Measurements from ENCODE around the gene REPIN1. TPM values are rescaled to one million over a fixed set of nuclear protein-coding genes. Genes with fewer than 3 reads are reported as not detected.

Gene REPIN1
- total and polyA plus RNA-seq, 9 of the 15 experiments (the other 6 are each of a cell fraction or from before 2014, with no cell fraction given), result 8.1 to 283 (median 94.3) TPM

GRCh38 chr7:150404172-150404804 lies 35.7 kb downstream of the REPIN1 start (continued):
- TF ChIP-seq JUNB (CRISPR knock-in tag; conservative IDR thresholded peaks at IDR 0.05) (no peak), HNRNPK (IDR thresholded peaks at IDR 0.05; ENCODE audit: low read depth, low read length, poor library complexity, severe bottlenecking) (no peak), MXI1 (IDR thresholded peaks at IDR 0.05; ENCODE audit: low read depth, low read length) (0 out of 2 replicates have a peak, but pooled peaks have one; percentile 31), SMC3 (conservative IDR thresholded peaks at IDR 0.05; ENCODE audit: insufficient read depth, low read depth, low read length) (no peak), FOXJ2 (tag; IDR thresholded peaks at IDR 0.05) (no peak), RUNX1 (IDR thresholded peaks at IDR 0.05; ENCODE audit: low read depth) (no peak), ZFP30 (CRISPR knock-in tag; IDR thresholded peaks at IDR 0.05; ENCODE audit: borderline replicate concordance) (no peak), ZC3H4 (CRISPR knock-in tag; IDR thresholded peaks at IDR 0.05; ENCODE audit: borderline replicate concordance) (no peak), RBM39 (optimal IDR thresholded peaks at IDR 0.05; ENCODE audit: low read depth, low read length) (peak; percentile 31), NR1H2 (CRISPR knock-in tag; IDR thresholded peaks at IDR 0.05) (no peak), ZNF589 (CRISPR knock-in tag; IDR thresholded peaks at IDR 0.05; ENCODE audit: low read depth) (no peak; the same call in 1 of the 2 replicates), ZFP1 (CRISPR knock-in tag; IDR thresholded peaks at IDR 0.05) (no peak), BRCA1 (IDR thresholded peaks at IDR 0.05) (no peak), BRCA1 (CRISPR knock-in tag; IDR thresholded peaks at IDR 0.05) (no peak), E2F1 (CRISPR knock-in tag; IDR thresholded peaks at IDR 0.05) (peak; percentile 82; the same call in 1 of the 2 replicates), CBX1 (IDR thresholded peaks at IDR 0.05; ENCODE audit: low read depth) (no peak), ILF3 (IDR thresholded peaks at IDR 0.05; ENCODE audit: borderline replicate concordance) (no peak), KLF13 (tag; IDR thresholded peaks at IDR 0.05; ENCODE audit: borderline replicate concordance, low read depth) (no peak), PRPF4 (IDR thresholded peaks at IDR 0.05; ENCODE audit: insufficient read depth, low read depth, low read length, poor library complexity, severe bottlenecking) (no peak), CEBPG (CRISPR knock-in tag; IDR thresholded peaks at IDR 0.05) (no peak; the same call in 1 of the 2 replicates), CEBPG (tag; conservative IDR thresholded peaks at IDR 0.05 in 1 of 2, IDR thresholded peaks at IDR 0.05 in 1 of 2) (no peak), ZNF584 (CRISPR knock-in tag; IDR thresholded peaks at IDR 0.05; ENCODE audit: low read depth) (no peak; the same call in 1 of the 2 replicates), PHTF2 (CRISPR knock-in tag; IDR thresholded peaks at IDR 0.05) (no peak), HDAC8 (tag; IDR thresholded peaks at IDR 0.05) (no peak), SRSF9 (IDR thresholded peaks at IDR 0.05; ENCODE audit: borderline replicate concordance, low read depth, low read length) (no peak), ELF2 (CRISPR knock-in tag; IDR thresholded peaks at IDR 0.05) (no peak), HCFC1 (IDR thresholded peaks at IDR 0.05; ENCODE audit: low read depth, low read length) (no peak), MED1 (CRISPR knock-in tag; IDR thresholded peaks at IDR 0.05; ENCODE audit: borderline replicate concordance) (no peak), NR3C1 (CRISPR knock-in tag; IDR thresholded peaks at IDR 0.05) (no peak), MXD1 (CRISPR knock-in tag; IDR thresholded peaks at IDR 0.05; ENCODE audit: borderline replicate concordance, poor library complexity, severe bottlenecking) (no peak)

All from K562 (cell line).